NCI-H345 (cell line): ENCODE results near the gene UBASH3A.

Experiments used
- DNase-seq: peaks from one replicate; lab custom pipeline; 2025; lab: John Stamatoyannopoulos, UW

The UBASH3A gene

DNA sequence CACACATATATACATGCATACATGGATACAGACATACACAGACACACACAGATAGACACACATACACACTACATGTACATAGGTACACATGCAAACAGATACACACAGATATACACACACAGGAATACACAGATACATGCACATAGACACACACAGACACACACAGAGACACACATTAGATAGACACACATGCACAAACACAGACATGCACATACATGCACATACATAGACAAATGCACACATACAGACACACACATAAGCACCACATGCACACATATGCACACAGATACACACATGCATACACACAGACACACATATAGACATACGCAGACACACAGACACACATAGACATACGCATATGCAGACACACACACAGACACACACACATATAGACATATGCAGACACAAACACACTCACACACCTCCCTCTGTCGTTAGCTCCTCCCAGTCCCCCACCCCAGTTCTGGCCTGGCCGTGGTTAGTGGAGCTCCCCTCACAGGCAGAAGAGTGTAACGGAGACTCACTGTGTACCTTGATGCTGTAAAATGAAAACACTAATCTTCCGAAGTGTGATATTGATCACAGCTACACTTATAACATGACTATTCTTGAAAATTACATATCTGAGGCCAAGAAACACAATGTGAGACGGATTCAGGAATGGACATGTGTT lies 7.6 kb downstream of the UBASH3A start:
- no peak for DNase-seq

DNA sequence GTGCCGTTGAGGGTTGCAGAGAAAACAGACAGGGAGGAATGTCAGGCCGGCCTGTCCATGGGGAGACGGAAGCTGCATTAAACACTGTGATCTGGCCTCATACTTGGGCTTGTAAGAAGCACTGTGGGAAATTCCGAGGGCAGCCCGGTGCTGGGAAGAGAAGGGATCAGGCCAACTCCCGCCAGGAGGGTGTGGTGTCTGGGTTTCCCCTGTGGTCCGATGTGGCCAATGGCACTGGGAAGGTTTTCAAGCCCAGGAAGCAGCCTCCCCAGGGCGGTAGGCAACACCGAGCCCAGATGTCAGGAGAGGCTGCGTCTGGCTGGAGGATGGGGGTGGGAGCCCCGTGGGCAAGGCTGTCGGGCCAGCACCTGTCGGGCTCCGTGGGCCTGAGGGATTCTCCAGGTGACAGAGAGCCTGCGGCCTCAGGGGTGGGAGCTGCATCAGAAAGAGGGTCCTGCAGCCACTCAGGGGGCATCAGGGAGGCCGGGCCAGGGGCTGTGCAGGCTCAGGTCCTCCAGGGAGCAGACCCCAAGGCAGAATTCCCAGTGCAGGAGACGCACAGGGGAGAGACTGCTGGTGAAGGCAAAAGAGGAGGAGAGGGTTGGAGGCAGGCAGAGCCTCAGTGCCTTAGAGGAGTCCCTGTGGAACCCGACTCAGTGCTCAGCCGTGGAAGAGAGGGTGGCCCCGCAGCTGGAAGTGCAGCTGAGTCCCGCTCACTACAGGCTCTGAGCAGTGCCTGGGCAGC lies 8.4 kb downstream of the UBASH3A start:
- DNase-seq: no peak

DNA sequence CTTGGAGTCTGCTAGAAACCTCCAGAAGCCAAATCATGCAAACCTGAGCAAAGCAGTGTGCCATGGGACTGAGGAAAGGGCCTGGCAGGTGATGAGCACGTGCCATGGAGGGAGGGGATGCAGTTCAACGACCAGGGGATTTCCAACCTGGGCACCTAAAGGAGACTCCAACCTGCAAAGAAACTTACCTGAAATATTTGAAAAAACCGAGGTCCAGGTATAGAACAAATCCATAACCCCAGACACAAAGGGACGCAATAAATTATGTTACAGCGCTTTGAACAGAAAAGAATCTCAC lies 8.9 kb downstream of the UBASH3A start:
- DNase-seq: no peak

DNA sequence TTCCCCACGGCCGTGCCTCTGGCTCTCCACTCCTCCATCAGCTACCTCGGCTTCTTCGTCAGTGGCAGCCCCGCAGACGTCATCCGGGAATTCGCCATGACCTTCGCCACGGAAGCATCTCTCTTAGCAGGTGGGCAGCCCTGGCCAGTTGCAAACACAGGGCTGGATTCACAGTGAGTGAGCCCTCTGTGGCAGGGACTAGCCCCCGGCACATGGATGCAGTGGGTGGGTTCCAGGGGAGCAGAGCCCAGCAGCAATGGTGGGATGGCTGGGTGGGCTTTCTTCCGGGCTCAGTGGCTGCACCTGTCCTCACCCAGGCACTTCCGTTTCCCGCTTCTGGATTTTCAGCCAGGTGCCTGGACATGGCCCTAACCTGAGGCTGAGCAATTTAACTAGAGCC lies 9.4 kb downstream of the UBASH3A start:
- no peak for DNase-seq

DNA sequence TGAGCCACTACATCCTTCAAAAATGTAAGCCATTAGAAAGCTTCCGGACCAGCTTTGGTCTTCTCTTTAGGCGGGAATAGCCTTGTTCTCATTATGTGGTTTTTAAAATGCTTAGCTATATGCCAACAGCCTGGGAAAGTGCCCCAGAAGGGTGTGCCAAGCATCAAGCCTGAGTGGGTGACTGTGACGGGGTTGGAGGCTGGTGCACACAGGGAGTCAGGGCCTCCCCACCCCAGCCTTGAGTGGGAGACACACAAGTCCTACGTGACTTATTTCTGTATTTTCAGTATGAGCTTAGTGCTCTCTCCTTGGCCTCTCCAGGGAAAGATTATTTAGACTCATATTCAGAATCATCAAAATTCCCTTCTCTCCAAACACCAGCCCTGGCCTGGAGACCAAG lies 9.8 kb downstream of the UBASH3A start:
- no peak for DNase-seq

DNA sequence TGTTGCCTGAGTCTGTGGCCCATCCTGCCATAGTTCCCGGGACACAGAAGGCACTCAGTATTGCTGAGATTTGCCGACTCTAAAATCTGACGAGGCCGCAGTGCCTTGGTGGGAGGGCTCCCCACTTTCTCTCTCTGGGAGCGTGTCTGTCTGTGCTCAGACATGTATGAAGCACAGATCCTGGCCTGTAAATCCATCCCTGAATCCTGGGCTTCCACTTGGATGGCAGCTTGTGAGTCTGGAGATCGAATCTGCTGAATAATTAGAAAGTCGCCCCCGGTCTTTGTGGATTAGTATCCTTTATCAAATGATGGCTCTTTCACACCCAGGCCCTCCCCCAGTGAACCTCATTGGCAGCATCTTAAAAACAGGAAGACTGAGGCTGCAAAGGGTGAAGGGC lies 10.4 kb downstream of the UBASH3A start:
- no peak for DNase-seq

DNA sequence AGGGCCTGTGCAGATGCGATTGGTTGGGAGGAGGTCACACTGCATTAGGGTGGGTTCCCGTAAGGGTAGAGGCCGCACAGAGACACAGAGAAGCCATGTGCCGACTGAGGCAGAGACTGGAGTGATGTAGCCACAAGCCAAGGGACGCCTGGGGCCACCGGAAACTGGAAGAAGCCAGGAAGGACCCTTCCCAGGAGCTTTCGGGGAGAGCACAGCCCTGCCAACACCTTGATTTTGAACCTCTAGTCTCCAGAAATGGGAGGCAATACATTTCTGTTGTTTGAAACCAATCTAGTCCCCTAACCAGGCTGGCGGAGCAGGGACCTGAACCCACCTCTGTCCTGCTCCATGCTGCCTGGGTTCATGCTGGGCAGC lies 10.8 kb downstream of the UBASH3A start:
- DNase-seq: no peak

DNA sequence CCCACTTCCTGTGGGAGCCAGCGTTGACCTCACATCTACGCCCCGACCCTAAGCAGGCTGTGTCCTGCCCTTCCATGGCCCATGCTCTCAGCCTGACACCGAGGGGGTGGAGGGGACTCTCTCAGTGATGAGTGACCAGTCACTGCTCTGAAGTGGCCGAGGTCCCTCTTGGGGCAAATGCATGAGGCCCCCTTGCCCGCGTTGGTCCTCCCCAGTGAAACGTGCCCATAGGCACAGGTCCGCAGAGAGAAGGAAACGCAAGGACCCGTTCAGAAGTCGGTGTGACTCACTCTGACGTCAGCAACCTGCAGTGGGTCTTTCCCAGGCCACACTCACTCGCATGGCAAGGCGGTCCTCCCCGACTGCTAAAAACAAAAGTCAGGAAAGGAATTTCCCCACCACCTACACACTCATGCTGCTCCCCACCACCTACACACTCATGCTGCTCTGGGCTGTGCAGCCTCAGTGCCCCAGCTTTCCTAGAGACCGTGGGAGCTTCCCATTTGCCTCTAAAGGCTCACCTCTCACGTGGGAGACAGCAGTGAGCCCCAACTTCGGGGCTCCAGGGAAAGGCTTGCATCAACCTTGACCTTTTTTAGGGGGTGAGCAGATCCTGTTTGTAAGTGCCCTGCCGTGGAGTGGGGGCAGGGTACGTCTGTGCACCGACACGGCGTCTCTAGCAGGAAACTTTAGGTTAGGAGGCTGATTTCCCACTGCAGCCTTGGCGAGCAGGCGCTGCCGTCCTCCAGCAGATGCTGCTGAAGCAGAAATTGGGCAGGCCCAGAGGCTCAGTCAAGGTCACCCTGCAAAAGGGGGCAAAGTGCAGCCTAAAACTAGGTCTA lies 11.4 kb downstream of the UBASH3A start:
- no peak for DNase-seq

DNA sequence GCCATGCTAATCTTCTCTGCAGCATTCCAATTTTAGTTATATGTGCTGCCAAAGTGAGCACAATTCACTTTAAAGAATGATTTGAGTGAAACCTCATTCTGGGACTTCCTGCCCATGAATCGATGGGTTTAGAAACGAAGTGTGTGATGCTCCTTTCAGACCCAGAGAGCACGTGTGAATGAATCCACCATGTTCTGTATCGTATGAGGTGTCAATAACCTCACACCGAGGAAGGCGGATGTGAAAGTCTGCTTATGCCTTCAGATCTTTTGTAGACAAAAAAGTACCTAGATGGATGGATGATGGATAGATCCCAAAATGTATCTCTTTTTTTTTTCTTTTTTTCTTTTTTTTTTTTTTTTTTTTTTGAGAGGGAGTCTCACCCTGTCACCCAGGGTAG lies 13.8 kb downstream of the UBASH3A start:
- no peak for DNase-seq

DNA sequence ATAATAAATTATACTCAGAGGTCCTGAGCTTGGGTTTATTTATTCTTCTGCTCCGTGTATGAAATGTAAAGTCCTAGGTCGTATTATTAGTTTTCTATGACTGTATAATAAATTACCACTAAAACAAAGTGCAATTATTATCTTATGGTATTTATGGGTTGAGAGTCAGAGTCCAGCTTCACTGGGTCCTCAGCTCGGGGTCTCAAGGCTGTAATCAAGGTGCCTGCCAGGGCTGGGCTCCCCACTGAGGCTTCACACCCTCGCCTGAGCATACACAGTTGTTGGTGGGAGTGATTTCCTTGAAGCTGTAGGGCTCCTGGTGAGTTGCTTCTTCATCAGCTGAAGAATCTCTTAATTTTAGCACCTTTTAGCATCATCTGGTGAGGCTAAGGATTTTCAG lies 15.2 kb downstream of the UBASH3A start:
- no peak for DNase-seq

DNA sequence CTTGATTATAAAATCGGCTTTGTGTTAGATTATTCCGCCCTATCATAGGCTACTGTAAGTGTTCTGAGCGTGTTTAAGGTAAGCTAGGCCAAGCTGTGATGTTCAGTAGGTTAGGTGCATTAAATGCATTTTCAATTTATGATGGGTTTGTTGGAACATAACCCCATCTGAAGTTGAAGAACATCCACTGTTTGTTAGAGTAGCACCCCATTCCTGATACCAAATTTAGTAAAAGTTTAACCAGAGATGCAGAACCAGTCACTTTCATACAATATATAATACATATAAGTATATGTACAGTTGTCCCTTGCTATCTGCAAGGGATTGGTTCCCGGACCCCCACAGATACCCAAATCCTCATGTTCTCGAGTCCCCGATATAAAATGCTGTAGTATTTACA lies 16.1 kb downstream of the UBASH3A start:
- no peak for DNase-seq

DNA sequence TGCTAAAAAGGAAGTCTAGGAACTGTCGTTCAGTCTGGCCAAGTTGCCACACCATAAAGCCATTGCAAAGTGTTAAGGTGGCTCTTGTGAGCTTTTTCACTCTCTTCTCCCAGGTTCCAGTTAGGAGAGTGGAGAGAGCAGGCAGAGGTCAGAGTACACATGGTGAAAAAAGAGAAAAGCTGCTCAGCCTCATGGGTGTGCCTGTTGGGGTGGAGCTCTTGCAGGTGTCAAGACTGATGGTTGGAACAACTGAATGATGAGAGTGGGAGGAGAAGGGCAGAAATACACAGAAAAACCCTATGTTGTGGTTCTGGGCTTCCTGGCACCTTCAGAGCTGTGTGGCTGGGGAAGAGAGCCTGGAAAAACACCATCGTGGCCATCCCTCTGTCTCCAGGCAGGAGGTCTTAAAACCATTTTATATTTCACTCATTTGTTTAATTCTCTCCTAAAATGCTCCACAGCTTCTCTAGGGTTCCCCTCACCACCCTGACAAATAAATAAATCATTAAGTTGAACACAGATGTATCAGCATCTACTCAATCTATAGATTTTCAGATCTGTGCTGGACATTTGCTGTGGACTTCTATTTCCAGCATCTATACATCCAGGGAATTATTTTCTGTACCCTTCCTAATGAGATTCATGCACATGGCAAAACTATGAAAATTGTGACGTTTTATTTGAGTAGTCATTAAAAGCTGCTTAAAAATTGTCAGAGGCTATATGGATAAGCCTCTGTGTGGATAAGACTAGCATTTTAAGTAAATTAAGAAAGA lies 17.5 kb downstream of the UBASH3A start:
- DNase-seq: no peak

DNA sequence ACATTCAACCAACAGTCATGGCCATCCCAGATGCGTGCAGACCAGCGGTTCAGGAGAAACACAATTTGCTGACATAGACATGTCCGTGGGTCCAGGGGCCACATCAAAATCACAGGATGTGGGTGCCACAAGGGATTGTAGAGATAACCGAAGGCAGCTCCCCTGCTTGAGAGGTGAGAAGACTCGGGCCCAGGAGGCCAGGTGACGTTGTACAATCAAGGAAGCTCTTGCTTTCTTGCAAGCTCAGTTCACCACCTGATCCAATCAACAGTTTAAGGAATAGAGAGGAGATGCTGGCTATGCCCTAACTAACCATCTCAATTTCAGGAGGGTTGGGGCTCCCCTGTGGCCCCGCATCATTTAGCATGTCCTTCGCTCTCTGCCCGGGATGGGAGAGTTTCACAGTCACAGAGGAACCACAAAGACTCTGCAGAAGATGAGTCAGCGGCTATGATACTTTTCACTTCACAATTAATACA lies 19.5 kb downstream of the UBASH3A start:
- DNase-seq: no peak

DNA sequence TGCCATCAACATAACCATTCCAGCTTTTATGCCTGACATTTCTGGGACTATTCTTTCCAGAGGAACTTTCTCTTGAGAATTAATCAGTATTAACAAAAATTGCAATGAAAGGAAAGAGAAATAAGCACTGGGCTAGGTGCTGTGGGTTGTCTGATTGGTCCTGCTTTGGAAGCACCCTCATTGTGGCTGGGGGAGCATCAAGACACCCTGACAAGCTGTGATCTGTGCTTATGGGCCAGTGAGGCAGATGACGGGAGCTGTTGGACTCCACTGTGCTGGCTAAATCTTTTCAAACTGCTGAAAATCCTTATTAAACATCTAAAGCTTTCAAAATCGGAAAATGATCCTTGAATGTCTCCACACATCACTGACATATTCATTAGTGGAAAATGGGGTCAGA lies 20.0 kb downstream of the UBASH3A start:
- no peak for DNase-seq

DNA sequence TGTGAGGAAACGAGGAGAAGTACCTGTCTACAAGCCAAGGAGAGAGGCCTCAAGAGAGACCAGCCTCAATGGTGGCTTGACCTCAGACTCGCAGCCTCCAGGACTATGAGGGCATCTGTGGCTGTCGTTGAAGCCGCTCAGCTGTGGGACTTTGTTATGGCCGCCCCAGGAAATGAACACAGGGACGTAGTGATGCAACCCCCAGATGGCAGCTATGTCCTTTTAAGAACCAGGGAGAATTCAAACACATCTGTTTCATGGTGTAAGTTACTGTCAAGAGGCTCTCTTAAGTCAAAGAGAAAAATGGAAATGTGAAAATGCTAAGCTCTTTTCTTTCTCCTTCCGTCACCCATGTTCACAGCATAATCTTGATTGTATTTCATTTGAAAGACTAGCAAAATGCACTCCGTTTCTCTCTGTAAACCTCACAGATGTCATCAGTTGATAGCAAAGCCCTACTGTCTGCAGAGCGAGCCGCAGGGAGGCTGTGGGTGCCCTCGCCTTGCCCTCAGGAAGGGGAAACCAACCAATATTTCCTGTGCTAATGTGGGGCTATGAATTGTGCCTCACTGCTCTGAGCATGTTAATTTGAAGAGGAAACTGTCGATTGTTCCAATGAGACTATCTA lies 21.3 kb downstream of the UBASH3A start:
- no peak for DNase-seq

DNA sequence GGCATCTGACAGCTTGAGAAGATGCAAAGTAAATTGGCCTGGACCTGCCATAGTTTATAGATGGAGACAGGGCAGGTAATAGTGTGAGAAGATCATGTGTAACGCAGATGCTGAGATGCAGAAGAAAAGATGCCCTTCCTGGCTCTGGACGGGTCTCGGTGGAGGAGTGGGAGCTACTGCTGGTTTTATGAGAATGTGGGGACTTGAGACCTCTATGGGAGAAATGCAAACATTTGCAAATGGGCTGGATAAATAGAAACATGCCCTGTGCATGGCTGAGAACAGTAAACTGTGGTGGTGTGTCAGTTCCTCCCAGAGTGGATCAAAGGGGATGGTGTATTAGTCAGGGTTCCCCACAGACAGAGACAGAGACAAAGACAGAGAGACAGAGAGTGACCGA lies 21.9 kb downstream of the UBASH3A start:
- DNase-seq: no peak

DNA sequence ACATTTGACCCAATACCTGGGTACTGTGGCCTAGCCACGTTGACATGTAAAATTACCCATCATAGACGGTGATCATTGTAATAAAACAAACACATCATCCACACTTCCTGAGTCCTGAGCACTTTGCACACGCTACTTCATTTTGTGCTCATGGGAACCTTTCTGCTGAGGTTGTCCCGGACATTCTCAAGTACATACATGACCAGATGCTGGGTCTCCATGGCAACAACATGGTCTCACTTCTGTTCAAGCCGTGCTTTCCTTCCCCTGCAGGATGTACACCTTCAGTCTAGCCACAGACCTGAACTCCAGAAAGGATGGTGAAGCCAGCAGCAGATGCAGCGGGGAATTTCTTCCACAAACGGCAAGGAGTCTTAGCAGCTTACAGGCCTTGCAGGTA lies 22.7 kb downstream of the UBASH3A start:
- DNase-seq: no peak

DNA sequence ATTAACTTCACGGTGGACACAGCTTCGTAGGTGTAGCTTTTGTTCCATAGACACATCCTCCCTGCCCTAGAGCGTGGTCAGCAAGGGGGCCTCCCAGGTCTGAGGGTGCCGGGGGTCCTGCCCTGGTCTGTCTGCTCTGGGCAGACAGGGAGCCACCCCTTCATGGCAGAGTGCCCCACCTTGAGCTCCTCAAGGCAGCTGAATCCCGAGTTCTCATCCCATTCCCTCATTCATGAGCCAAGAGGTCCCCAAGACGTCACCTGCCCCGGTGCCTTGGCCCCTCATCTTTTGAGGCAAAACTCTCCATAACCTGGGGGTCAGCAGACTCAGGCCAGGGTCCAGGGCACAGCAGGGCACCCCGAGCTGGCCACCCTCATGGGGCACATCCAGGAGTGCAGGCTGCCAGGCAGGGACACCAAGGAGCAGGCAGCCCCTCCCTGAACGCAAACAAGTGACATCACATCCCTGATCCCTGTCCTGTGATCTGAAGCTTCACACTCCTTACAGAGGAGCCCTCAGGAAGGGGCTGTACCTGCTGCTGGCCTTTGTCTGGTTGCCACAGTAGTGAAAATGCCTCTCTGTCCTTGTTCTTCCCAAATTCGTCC lies 23.3 kb downstream of the UBASH3A start:
- DNase-seq: no peak

DNA sequence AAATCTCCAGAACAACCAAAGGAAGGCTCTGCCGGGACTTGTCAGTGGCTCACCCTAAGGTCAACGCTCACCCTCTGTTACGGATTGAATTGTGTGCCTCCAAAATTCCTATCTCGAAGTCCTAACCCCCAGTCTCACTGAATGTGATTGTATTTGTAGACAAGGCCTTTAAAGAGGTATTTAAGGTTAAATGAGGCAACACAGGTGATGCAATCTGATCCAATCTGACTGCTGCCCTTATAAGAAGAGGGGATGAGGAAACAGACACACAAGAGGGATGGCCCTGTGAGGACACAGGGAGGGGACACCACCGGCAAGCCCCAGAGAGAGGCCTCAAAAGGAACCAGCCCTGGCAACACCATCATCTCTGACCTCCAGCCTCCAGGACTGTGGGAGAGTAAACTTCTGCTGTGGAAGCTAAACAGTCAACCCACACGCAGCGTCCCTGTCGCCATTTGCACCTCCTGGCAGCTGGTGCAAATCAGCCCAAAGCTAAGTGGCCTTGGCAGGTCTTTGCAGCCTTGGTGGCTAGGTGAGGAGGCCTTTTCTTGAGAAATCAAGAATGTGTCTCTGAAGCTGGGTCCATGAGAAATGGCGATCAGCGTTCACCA lies 24.2 kb downstream of the UBASH3A start:
- no peak for DNase-seq

DNA sequence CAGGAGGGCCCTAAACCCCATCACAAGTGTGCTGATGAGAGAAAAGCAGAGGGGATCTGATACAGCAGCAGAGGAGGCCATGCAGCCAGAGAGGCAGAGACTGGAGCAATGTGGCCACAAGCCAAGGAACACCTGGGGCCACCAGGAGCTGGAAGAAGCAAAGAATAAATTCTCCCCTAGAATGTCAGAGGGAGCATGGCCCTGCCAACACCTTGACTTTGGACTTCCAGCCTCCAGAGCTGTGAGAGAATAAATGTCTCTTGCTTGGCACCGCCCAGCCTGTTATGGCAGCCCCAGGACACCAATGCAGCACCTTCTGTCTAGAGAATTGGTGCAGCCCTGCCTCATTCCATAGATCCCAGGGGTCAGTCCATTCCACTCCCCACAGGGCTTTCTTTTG lies 25.3 kb downstream of the UBASH3A start:
- no peak for DNase-seq

DNA sequence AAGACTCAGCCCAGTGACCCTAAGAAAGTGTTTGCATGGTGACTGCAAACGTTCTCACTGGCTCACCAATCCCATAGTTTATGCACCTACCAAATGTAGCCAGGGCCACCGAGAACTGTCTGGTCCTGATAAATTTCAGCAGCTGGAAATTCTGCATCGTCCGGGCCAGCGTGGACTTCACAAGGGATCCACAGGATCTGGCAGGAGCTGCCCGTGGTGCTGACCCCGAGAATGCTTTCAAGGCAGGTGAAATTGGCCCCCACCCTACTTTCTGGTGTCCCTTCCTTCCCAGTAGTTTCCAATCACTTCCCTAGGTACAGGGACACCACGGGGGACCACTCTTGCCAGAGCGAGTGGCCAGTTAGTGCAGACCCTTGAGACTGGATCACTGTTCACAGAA lies 26.2 kb downstream of the UBASH3A start:
- DNase-seq: no peak
